Measurements from ENCODE around the gene TRPC4AP.

Gene TRPC4AP

GRCh38 chr20:34968042-34968775, 124.4 kb downstream of the TRPC4AP start:
- no peak for DNase-seq (ENCODE audit: low spot score)

DNA sequence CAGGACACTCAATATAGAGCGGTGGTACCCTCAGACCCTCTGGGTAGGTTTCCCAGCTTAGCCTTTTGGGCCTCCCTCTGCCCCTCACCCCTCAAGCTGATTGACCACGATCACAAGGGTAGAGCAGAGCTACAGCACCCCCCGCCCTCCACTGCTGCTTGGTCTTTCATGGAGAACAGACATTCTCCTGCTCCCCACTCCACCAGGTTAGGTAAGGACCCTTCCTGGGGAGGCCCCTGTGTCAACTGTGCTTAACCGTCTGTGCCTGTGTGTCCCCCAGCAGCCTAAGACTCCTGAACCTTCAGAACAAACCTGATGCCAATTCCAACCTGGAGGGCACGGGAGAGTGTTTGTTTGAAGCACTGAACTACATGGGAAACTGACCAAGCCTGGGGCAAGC, 125.2 kb downstream of the TRPC4AP start:
- DNase-seq (ENCODE audit: low spot score): no peak

DNA sequence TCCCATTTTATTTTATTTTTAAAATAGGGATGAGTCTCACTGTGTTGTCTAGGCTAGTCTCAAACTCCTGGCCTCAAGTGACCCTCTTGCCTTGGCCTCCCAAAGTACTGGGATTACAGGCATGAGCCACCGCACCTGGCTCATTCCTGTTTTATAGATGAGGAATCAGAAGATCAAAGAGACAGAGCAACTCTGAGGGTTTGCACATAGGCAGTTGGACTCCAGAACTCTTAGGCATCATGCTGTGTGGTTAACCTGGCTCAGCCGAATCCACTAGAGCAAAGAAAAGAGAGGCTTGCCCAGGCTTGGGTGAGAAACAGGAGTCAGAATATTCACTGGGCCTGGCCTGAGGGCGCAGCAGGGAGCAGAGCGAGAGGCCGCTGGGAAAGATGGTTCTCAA, 127.6 kb downstream of the TRPC4AP start:
- no peak for DNase-seq (ENCODE audit: low spot score)

DNA sequence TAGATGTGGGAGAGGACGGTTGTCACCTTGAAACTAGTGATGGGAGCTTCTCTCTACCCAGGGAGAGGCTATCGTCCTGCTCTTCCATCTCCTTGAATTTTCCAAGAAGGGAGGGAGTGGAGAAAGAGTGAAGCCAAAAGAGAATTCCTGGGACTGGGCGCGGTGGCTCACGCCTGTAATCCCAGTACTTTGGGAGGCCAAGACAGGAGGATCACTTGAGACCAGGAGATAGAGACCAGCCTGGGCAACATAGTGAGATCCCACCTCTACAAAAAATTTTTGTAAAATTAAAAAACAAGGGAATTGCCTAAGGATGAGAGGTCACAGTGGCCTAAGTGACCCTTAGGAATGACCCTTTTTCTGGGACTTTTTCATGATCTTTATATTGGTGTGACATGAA, 128.1 kb downstream of the TRPC4AP start:
- no peak for DNase-seq (ENCODE audit: low spot score)

DNA sequence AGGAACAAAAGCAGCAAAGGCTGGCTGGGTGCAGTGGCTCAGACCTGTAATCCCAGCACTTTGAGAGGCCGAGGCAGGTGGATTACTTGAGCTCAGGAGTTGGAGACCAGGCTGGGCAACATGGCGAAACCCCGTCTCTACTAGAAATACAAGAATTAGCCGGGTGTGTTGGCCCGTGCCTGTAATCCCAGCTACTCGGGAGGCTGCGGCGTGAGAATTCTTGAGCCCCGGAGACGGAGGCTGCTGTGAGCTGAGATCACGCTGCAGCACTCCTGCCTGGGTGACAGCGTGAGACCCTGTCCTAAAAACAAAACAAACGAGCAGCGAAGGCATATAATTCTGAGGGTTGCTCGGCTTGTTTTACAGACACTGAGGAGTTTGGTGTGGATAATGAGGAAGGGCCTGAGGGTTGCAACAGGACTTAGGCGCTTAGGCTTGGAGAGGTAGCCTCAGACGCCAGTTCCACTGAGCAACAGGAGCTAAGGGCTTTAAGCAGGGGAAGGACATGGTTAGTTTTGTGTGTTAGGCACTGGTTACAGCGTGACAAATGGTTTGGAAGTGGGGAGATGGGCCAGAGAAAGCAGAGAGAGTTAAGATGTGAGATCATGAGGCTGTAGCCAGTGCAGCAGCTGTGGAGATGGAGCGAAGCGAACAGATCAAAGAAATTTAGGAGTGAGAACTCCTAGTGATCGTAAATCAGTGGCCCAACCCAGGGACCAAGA, 135.7 kb downstream of the TRPC4AP start:
- no peak for DNase-seq (ENCODE audit: low spot score)

DNA sequence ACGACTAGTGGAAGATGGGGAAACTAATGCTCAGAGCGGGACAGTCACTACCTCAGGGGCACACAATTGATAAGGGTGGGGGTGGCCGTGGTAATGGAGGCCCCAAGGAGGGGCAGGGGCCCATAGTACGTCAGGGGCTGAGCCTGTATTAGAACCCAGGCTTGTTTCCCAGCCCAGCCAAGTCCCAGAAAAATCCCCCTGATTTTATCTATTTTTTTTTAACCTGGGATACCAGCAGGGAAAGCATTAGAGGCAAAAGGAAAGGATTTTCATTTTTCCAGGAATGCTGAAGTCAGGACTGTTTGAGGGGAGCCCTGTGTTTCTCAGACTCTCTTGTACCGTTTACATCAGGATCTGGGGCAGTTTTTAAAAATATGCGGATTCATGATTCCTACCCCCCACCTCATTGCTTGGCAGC, 136.6 kb downstream of the TRPC4AP start:
- no peak for DNase-seq (ENCODE audit: low spot score)

DNA sequence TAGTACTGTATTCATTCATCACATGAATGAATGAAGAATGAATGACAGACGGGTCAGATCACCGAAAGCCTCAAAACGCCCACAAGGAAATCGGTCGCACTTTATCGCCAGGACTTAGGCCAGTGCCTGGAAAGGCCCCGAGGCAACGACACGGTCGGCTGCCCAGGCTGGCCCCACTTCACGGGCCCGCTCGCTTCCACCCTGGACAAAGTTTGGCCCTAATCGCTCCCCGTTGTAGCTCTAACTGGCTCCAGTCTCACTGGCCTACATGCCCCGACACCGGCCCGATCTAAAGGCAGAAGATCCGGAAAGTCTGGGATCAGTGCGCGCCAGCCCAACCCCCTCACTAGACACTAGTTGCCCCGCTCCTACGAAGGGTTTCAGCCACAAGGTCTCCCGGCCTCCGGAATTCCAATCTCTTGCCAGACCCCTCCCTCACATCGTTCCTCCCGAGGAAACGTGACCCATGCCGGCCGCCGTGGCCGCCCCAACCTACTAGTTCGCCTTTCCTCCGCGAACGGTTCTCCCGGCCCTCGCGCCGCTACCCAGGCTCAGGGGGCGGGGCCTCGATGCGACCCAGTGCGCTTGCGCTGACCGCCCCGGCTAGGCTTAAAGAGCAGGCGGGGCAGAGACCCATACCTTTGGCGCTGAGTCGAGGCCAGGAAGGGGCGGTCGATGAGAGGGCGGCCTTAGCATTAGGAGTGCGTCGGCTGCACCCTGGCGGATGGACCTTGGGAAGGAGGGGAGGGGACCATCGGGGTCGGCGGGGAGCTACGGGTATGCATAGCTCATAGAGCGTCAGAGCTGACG, 137.2 kb downstream of the TRPC4AP start, which contains the start of the genes GSS and MYH7B:
GSS (minus strand) TSS at position 576 of the 810 bp plus-strand sequence. CDS start 3,954 bp downstream, outside the sequence.
MYH7B (plus strand) TSS at position 638 of the 810 bp plus-strand sequence. CDS start 22,138 bp downstream, outside the sequence.
- DNase-seq (ENCODE audit: low spot score): peak; percentile 97

DNA sequence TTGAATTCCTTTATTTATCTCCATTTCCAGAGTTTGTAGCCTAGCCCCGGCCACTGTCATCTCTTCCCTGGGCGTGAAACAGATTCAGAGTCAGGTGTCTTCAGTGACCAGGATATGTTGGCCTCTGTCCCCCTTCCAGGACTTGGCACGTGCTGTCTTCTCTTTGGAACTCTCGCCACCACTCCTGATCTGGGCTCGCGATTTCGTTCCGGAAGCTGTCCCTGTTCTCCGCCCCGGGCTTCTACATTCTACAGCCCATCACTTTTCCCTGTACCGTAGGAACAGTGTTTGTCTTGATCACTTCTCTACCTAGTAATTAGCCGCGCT, 137.7 kb downstream of the TRPC4AP start:
- peak; percentile 44 for DNase-seq (ENCODE audit: low spot score)

DNA sequence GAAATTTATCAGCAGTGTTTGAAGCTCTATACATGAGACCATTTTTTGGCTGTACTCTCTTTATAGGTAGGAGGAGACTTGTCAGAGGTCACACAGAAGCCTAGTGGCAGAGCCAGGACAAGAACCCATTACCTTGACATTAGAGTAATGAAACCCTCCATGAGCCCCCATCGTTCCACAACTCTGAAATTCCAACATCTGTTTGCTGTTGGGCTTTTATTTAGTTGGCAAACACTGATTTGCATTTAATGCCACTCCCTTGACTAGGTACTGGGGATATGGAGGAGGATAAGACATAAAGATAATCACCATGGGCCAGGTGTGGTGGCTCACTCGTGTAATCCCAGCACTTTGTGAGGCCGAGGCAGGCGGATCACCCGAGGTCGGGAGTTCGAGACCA, 138.6 kb downstream of the TRPC4AP start:
- no peak for DNase-seq (ENCODE audit: low spot score)

DNA sequence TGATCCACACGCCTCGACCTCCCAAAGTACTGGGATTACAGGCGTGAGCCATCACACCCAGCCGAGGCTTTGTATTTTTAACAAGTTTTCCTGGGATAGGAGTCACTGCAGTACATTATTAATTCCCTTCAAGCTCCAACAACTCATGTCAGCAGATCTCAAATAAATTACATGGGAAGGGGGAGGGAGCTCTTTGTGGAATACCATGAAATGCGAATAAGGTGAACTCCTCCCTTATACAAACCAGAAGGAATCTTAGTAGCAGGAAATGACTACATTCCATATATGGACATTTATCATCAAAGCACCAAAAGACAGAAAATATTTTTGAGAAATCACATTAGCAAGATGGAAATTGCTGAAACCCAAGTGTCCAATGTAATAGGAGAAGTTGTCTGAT, 139.9 kb downstream of the TRPC4AP start:
- peak; percentile 31 for DNase-seq (ENCODE audit: low spot score)
